ENCODE measurements around the gene SMAD3.

DNA sequence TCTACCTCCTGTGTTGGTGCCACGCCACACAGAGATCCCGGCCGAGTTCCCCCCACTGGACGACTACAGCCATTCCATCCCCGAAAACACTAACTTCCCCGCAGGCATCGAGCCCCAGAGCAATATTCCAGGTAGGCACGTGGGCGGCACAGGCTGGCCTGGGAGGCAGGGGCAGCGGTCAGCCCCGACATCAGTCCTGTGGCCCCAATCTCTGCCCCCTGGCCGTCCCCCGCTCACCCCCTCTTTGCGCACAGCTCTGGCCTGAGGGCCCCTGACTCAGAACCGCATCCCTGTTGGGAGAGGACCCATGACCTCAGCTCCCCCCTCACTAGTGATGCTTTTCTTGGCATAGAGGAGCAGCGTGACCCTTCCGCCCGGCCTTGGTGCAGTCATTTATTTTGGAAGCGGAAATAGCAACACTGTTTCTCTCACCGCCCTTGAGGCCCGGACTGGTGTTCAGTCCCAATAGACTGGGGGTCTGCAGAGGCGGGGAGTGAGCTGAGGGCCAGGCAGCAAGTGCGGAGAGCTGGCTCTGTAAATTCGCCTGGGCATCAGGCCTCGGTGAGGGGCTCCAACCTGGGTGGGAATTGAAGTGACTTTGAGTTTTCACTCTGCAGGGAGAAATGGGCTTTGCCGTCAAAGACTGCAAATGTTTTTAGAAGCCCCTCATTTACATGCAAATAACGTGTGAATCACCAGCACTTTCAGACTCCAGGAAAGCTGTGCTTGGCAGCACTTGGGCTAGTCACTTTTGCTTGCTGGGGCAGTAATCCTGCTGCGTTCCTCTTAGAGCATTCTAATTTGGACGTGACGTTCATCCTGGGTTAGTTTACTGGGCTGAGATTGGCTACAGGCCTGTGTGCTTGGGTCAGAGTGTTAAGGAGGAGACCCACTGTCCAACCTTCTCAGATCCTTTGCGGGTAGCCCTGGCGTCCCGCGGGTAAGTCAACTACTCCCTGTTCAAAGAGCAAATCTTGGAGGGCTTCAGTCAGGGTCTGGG is 100.2 kb downstream of the SMAD3 start:
- TF ChIP-seq, protein P1, sequence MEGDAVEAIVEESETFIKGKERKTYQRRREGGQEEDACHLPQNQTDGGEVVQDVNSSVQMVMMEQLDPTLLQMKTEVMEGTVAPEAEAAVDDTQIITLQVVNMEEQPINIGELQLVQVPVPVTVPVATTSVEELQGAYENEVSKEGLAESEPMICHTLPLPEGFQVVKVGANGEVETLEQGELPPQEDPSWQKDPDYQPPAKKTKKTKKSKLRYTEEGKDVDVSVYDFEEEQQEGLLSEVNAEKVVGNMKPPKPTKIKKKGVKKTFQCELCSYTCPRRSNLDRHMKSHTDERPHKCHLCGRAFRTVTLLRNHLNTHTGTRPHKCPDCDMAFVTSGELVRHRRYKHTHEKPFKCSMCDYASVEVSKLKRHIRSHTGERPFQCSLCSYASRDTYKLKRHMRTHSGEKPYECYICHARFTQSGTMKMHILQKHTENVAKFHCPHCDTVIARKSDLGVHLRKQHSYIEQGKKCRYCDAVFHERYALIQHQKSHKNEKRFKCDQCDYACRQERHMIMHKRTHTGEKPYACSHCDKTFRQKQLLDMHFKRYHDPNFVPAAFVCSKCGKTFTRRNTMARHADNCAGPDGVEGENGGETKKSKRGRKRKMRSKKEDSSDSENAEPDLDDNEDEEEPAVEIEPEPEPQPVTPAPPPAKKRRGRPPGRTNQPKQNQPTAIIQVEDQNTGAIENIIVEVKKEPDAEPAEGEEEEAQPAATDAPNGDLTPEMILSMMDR (IDR thresholded peaks at IDR 0.05): no peak
- TF ChIP-seq EZH2 (IDR thresholded peaks at IDR 0.05) (no peak), EZH2phosphoT487 (IDR thresholded peaks at IDR 0.05) (no peak)
